Measurements from ENCODE around the gene MYOM3. TPM values are rescaled to one million over a fixed set of nuclear protein-coding genes. Genes with fewer than 3 reads are reported as not detected.
A peak's percentile ranks its signal among the peaks of the same experiment; 100 is the strongest.

Gene MYOM3
- total RNA-seq, result 0.70 to 2.9 TPM (median 0.72 TPM) in 3 replicates
- long read RNA-seq, result 0 reads

- no peaks in the 10 kb centered on the region for H3K9me3 Mint-ChIP-seq (ENCODE audit: low read depth)
- H3K36me3 Mint-ChIP-seq (ENCODE audit: low read depth), result no peaks in the 10 kb centered on the region
- peaks cover 46% of the 10 kb centered on the region for H3K4me1 Mint-ChIP-seq (ENCODE audit: low read depth)
- H3K4me3 Mint-ChIP-seq (ENCODE audit: unreplicated experiment), result peak within 1 kb of the TSS; percentile 29
- DNase-seq (ENCODE audit: low spot score), result peak; percentile 88
- peak within 1 kb of the TSS; percentile 18 for H3K27ac Mint-ChIP-seq (ENCODE audit: unreplicated experiment)
- H3K27me3 Mint-ChIP-seq (ENCODE audit: low read depth), result no peaks in the 10 kb centered on the region
- TF ChIP-seq CTCF (IDR thresholded peaks at IDR 0.05), result peak; percentile 82
Measured at GRCh38 chr1:24111996-24112779, at the start of gene MYOM3. Gene MYOM3, minus strand, starts transcription at chr1:24112135. Its CDS starts 3,499 bp downstream, at chr1:24108636.

GRCh38 chr1:24161270-24161669 is 49.3 kb upstream of the MYOM3 start:
- no peak for TF ChIP-seq CTCF (IDR thresholded peaks at IDR 0.05)
- no peak for DNase-seq (ENCODE audit: low spot score)
- peaks cover under 1% of the 10 kb centered on the region for H3K36me3 Mint-ChIP-seq (ENCODE audit: low read depth)
- H3K4me3 Mint-ChIP-seq (ENCODE audit: unreplicated experiment), result no peak overlapping the region
- peaks cover 27% of the 10 kb centered on the region for H3K27me3 Mint-ChIP-seq (ENCODE audit: low read depth)
- H3K4me1 Mint-ChIP-seq (ENCODE audit: low read depth), result no peaks in the 10 kb centered on the region
- no peaks in the 10 kb centered on the region for H3K9me3 Mint-ChIP-seq (ENCODE audit: low read depth)
- no peak overlapping the region for H3K27ac Mint-ChIP-seq (ENCODE audit: unreplicated experiment)

- no peak for TF ChIP-seq CTCF (IDR thresholded peaks at IDR 0.05)
- Mint-ChIP-seq H3K9me3 (ENCODE audit: low read depth) (no peaks in the 10 kb centered on the region), H3K4me3 (ENCODE audit: unreplicated experiment) (no peak overlapping the region), H3K36me3 (ENCODE audit: low read depth) (no peaks in the 10 kb centered on the region), H3K27ac (ENCODE audit: unreplicated experiment) (no peak overlapping the region), H3K4me1 (ENCODE audit: low read depth) (no peaks in the 10 kb centered on the region), H3K27me3 (ENCODE audit: low read depth) (peaks cover 11% of the 10 kb centered on the region)
- DNase-seq (ENCODE audit: low spot score), result no peak
Measured at GRCh38 chr1:24159366-24159765, 47.4 kb upstream of the MYOM3 start.

- Mint-ChIP-seq H3K27ac (ENCODE audit: unreplicated experiment) (no peak overlapping the region), H3K4me3 (ENCODE audit: unreplicated experiment) (no peak overlapping the region), H3K4me1 (ENCODE audit: low read depth) (no peaks in the 10 kb centered on the region), H3K36me3 (ENCODE audit: low read depth) (no peaks in the 10 kb centered on the region), H3K27me3 (ENCODE audit: low read depth) (peaks cover 4% of the 10 kb centered on the region), H3K9me3 (ENCODE audit: low read depth) (no peaks in the 10 kb centered on the region)
- no peak for DNase-seq (ENCODE audit: low spot score)
- peak; percentile 48 for TF ChIP-seq CTCF (IDR thresholded peaks at IDR 0.05)
Measured at GRCh38 chr1:24157918-24158481, 46.1 kb upstream of the MYOM3 start.

- Mint-ChIP-seq H3K4me3 (ENCODE audit: unreplicated experiment) (no peak overlapping the region), H3K27ac (ENCODE audit: unreplicated experiment) (no peak overlapping the region), H3K27me3 (ENCODE audit: low read depth) (peaks cover 4% of the 10 kb centered on the region), H3K36me3 (ENCODE audit: low read depth) (no peaks in the 10 kb centered on the region), H3K9me3 (ENCODE audit: low read depth) (no peaks in the 10 kb centered on the region), H3K4me1 (ENCODE audit: low read depth) (peaks cover 1% of the 10 kb centered on the region)
- TF ChIP-seq CTCF (IDR thresholded peaks at IDR 0.05), result no peak
- DNase-seq (ENCODE audit: low spot score), result no peak
Measured at GRCh38 chr1:24156542-24157260, 44.8 kb upstream of the MYOM3 start.
